Left lung (tissue), 10 donors: Measurements from ENCODE around the gene GDF11. TPM values are rescaled to one million over a fixed set of nuclear protein-coding genes. Genes with fewer than 3 reads are reported as not detected.

Source experiments
- ATAC-seq: fragments of 200-7000 bp; cut with Tn5 transposase; one replicate; pipeline ENCODE4 v1.9.1; 2020; ENCODE audit warnings: moderate library complexity
- DNase-seq, 4 donors: peaks; one replicate each; pipeline ENCODE4 v3.0.0-alpha.2; 2013 to 2020
- H3K27ac ChIP-seq, 2 donors: fragments of 200-600 bp; sonication (generic) in 1 of 2; one replicate each; pipeline versions ENCODE4 v1.5.0 to v1.8.0; 2020 to 2021
- H3K27me3 ChIP-seq, 2 donors: fragments of 200-600 bp; sonication (generic) in 1 of 2; one replicate each; pipeline versions ENCODE4 v1.5.0 to v1.8.0; 2020 to 2021
- H3K36me3 ChIP-seq, 2 donors: fragments of 200-600 bp; sonication (generic) in 1 of 2; one replicate each; pipeline versions ENCODE4 v1.5.0 to v1.8.0; 2020 to 2021
- H3K4me1 ChIP-seq, 2 donors: fragments of 200-600 bp; one replicate each; pipeline ENCODE4 v1.8.0; 2021
- H3K4me3 ChIP-seq, 2 donors: fragments of 200-600 bp; sonication (generic) in 1 of 2; one replicate each; pipeline versions ENCODE4 v1.5.0 to v1.8.0; 2020 to 2021; ENCODE audit warnings: mild to moderate bottlenecking in 1 of 2
- H3K9me3 ChIP-seq, 2 donors: fragments of 200-600 bp; sonication (generic) in 1 of 2; one replicate each; pipeline versions ENCODE4 v1.5.0 to v1.8.0; 2020 to 2021
- intact Hi-C, 2 donors: fragments of 100-400 bp; cut with DNase I; formaldehyde crosslinking; loops; one replicate each; pipeline versions ENCODE4 v1.11.2 to v1.14.2; 2022
- polyA plus RNA-seq, 6 donors: library from polyadenylated mRNA; unstranded; fragments of 120-200 nt; gene quantifications; one replicate each; pipeline ENCODE4 v1.2.1, GENCODE V29; 2013; ENCODE audit not compliant: insufficient read length in 6 of 6
- total RNA-seq, 2 donors: library from RNA; stranded (reverse); fragmentation: NEBNext Ultra II Directional; extraction: Animal tissue kit (Norgen Biotek cat#: 25700); gene quantifications; one replicate each; pipeline ENCODE4 v1.2.1, GENCODE V29; 2021
- TF ChIP-seq, protein P1 (sequence below), 2 donors: fragments of 200-600 bp; sonication (generic) in 1 of 2; IDR thresholded peaks; one replicate each; pipeline versions ENCODE4 v1.5.0 to v1.8.0; 2021; ENCODE audit warnings: antibody characterized with exemption in 2 of 2
- donor health status: DM: no; HTN: yes; CAD: no.
- donor health status: DM: no; HTN: no; CAD: no.

The GDF11 gene
- total and polyA plus RNA-seq, 8 donors = 7.6 to 20.2 (median 16.0) TPM

DNA sequence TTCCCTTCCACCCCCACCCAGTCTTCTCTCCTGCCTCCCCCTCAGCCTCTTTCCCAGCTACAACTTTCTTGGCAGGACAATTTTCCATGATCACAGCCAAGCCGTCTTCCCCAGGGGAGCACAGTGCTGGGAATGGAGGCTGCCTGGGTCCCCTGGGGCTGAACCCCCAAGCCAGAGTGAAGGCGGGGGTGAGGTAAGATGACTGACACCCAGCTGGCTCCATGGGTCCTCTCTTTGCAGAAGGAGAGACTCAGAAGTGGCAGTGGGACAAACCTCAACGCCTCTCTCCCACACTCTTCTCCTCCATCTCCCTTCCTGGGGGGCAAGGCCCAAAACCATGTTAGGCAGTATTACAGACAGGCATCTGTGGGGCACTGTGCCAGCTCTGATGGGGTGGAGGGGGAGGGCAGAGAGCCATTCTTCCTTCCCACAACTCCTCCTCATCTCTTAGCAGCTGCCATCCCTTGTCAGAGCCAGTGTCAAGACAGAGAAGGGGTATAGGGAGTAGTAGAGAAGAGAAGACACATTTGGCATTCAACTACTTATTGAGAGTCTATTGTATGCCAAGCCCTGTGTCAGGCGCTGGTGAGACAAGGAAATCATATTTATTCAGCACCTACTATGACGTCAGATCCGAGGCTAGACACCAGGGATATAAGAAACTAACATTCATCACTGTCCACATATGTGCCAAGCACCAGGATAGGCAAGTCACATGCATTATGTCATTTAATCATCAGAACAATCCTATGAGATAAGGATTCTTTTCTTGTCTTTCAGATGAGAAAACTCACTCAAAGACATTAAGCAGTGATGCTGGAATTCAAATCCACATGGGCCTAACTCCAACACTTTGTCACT is 38.8 kb upstream of the GDF11 start:
- ATAC-seq (no peak), DNase-seq (no peak)
- Histone ChIP-seq H3K9me3 (no peaks in the 10 kb centered on the region), H3K4me1 (peaks cover 2 to 20% of the 10 kb centered on the region in 2 donors), H3K27me3 (peaks cover 0 to 26% of the 10 kb centered on the region in 2 donors), H3K36me3 (no peaks in the 10 kb centered on the region), H3K4me3 (no peak overlapping the region), H3K27ac (no peak overlapping the region)
- intact Hi-C loops = no loop called here
- TF ChIP-seq, protein P1, sequence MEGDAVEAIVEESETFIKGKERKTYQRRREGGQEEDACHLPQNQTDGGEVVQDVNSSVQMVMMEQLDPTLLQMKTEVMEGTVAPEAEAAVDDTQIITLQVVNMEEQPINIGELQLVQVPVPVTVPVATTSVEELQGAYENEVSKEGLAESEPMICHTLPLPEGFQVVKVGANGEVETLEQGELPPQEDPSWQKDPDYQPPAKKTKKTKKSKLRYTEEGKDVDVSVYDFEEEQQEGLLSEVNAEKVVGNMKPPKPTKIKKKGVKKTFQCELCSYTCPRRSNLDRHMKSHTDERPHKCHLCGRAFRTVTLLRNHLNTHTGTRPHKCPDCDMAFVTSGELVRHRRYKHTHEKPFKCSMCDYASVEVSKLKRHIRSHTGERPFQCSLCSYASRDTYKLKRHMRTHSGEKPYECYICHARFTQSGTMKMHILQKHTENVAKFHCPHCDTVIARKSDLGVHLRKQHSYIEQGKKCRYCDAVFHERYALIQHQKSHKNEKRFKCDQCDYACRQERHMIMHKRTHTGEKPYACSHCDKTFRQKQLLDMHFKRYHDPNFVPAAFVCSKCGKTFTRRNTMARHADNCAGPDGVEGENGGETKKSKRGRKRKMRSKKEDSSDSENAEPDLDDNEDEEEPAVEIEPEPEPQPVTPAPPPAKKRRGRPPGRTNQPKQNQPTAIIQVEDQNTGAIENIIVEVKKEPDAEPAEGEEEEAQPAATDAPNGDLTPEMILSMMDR (IDR thresholded peaks at IDR 0.05) = no peak

DNA sequence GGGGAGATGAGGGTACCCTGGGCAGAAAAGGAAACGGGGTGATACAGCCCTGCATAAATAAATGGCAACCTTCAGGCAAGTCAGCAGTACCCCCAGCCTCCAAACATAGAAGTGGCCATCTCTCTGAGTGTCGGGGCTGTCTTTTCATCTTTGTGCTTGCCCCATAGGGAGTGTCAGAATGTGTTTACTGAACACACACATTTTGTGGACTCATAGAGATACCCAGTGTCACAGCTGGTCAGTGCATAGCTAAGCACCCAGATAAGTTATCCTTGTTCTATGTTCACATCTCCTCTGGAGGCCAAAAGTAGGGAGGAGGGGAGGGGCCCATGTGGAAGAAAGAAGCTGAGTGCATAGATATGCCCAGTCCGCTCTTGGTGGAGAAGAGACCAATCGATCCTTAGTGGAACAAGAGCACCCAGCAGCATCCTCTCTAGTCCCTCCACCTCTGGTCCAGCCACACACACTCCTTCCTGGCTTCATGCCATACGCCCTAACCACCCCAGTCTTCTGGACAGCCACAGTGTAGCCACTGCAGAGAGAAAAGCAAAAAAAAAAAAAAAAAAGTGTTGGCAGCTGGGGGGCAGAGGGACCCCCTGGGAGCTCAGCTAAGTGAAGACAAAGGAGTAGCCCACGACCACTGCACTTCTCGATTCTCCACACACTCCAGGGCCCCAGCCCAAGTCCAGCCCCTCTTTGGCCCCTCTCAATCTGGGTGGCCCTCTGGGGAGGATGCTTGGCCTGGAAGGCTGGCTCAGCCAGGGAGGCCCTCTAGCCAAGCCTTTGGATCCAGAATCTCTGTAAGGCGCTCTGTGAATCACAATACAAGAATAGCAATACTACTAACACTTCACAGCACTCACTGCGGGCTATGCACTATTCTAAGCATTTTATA is 37.9 kb upstream of the GDF11 start:
- DNase-seq = no peak
- TF ChIP-seq, protein P1 (IDR thresholded peaks at IDR 0.05) = no peak
- H3K9me3 ChIP-seq = no peaks in the 10 kb centered on the region
- no peak for ATAC-seq
- H3K27me3 ChIP-seq = peaks cover 0 to 36% of the 10 kb centered on the region in 2 donors
- H3K36me3 ChIP-seq = no peaks in the 10 kb centered on the region
- peaks cover 2 to 22% of the 10 kb centered on the region in 2 donors for H3K4me1 ChIP-seq
- no peak overlapping the region for H3K4me3 ChIP-seq
- H3K27ac ChIP-seq = no peak overlapping the region
- intact Hi-C loops = no loop called here

DNA sequence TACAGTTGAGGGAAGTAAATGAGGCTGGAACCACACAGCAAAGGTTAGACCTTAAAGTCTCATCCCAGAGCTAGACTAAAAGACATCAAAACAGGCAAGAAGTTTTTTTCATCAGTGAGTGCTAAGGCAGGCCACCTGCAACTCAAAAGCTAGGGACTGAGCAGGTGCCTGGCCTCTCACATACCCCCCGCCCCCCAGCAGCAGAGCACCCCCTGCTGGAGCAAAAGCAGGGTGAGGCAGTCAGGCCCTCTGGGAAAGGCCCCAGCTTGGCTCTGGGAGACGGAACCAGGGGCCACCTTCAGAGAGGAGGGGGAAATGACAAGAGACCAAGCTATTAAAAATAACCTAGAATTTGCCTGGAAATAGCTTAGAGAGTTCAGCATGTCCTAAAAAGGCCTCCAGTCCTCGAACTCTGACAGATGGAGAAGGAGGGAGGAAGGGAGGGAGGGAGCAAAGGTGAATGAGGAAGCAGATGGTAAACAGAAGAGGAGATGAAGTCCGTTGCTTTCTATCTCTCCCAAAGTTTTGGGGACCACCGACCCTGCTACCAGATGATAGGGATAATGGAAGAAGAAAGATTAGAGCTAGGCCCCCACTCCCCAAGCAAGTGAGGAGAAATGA is 37.0 kb upstream of the GDF11 start:
- Histone ChIP-seq H3K4me3 (peak overlapping the region in 1 of 2 donors; percentile 58), H3K4me1 (peaks cover 2 to 22% of the 10 kb centered on the region in 2 donors), H3K27me3 (peaks cover 0 to 38% of the 10 kb centered on the region in 2 donors), H3K9me3 (no peaks in the 10 kb centered on the region), H3K36me3 (no peaks in the 10 kb centered on the region), H3K27ac (no peak overlapping the region)
- DNase-seq = no peak
- no peak for ATAC-seq
- TF ChIP-seq, protein P1 (IDR thresholded peaks at IDR 0.05) = peak in 1 of 2 donors; percentile 24
- intact Hi-C loops = no loop called here

DNA sequence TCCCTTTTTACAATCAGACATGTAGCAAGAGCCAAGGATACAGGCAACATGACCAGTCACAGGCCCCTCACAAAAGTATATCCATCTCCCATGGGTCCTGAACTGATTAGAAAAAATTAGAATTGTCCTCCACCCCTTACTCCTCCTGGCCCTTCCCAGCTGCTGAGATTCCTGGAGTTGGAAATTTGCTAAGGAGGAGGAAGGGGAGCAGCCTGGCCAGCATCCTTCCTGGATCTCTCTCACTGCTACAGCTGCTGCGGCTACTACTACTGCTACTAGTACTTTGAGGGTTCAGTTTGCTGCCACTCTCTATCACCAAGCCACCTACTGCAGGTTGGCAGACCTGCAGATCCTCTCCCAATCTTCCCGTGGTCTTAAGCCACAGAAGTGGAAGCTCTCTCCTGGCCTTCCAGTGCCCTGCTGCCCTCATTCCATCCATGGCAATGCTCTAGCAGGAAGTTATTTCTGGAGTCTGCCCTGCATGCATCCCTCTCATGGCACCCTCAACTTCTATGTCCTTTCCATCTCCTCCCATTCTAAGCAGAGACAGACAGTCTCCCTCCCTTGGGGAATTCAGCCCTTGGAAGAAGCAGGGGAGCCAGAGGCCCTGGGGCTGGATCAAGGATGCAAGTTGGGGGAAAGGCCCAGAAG is 36.2 kb upstream of the GDF11 start:
- H3K36me3 ChIP-seq = no peaks in the 10 kb centered on the region
- H3K4me3 ChIP-seq = peak overlapping the region in 1 of 2 donors; percentile 58
- DNase-seq = no peak
- H3K27ac ChIP-seq = no peak overlapping the region
- peaks cover 2 to 22% of the 10 kb centered on the region in 2 donors for H3K4me1 ChIP-seq
- H3K9me3 ChIP-seq = no peaks in the 10 kb centered on the region
- intact Hi-C loops = no loop called here
- H3K27me3 ChIP-seq = peaks cover 0 to 38% of the 10 kb centered on the region in 2 donors
- ATAC-seq = no peak
- TF ChIP-seq, protein P1 (IDR thresholded peaks at IDR 0.05) = no peak
